ENCODE results near the gene C11orf58. TPM values are rescaled to one million over a fixed set of nuclear protein-coding genes. Genes with fewer than 3 reads are reported as not detected.

Gene C11orf58
- total RNA-seq (2022; extraction: Qiagen RNA extraction) = 181 to 253 TPM (median 187 TPM) in 5 replicates

GRCh38 chr11:16738193-16738946 is at the start of gene C11orf58:
Gene C11orf58, plus strand, starts transcription at chr11:16738647. Its CDS starts 132 bp downstream, at chr11:16738779.

